Upper lobe of right lung (tissue), 1 donor: ENCODE results near the gene ANK2. TPM values are rescaled to one million over a fixed set of nuclear protein-coding genes. Genes with fewer than 3 reads are reported as not detected.

Source experiments
- ATAC-seq: fragments of 200-7000 bp; cut with Tn5 transposase; one replicate; pipeline ENCODE4 v1.9.1; 2020; ENCODE audit warnings: mild to moderate bottlenecking, moderate library complexity
- DNase-seq: peaks from one replicate; pipeline ENCODE4 v3.0.0-alpha.2; 2020
- H3K27ac ChIP-seq: fragments of 200-600 bp; one replicate; pipeline ENCODE4 v1.8.0; 2022
- H3K27me3 ChIP-seq: fragments of 200-600 bp; one replicate; pipeline ENCODE4 v1.8.0; 2022; ENCODE audit warnings: mild to moderate bottlenecking
- H3K36me3 ChIP-seq: fragments of 200-600 bp; one replicate; pipeline ENCODE4 v1.8.0; 2022
- H3K4me1 ChIP-seq: fragments of 200-600 bp; one replicate; pipeline ENCODE4 v1.8.0; 2022
- H3K4me3 ChIP-seq: fragments of 200-600 bp; one replicate; pipeline ENCODE4 v1.8.0; 2022; ENCODE audit warnings: mild to moderate bottlenecking
- H3K9me3 ChIP-seq: fragments of 200-600 bp; one replicate; pipeline ENCODE4 v1.8.0; 2022
- CTCF ChIP-seq: fragments of 200-600 bp; IDR thresholded peaks from one replicate; pipeline ENCODE4 v1.8.0; 2022; ENCODE audit warnings: antibody characterized with exemption
- intact Hi-C: fragments of 100-400 bp; cut with DNase I; formaldehyde crosslinking; loops from one replicate; pipeline ENCODE4 v1.11.0; 2022
- total RNA-seq: library from RNA; stranded (reverse); fragmentation: NEBNext Ultra II Directional; extraction: Animal tissue kit (Norgen Biotek cat#: 25700); gene quantifications from one replicate; pipeline ENCODE4 v1.2.1, GENCODE V29; 2021
- donor health status: DM: no; HTN: yes; CAD: no; lungs with severe emphysema.

Gene ANK2
- total RNA-seq, 1 donor from 2014 or later = 12.0 TPM

DNA sequence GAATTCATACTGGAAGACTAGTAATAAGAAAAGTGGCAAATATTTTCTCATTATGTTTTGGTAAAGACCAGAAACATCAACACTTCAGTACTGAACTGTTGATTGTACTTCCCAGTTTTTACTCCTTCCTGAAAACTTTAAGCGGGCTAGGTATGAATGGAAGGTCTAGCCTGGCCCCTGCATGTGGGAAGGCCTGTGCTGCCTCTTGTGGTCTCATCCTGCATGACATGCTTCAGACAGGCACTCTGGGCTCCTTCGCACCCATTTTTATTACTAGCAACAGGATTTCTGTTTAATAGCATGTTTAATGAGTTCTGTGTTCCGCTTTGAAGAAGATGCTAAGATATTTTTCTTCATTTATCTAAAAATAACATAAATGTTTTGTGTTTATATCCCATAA, 279.1 kb downstream of the ANK2 start:
- no peak for DNase-seq
- H3K27ac ChIP-seq = no peak overlapping the region
- ATAC-seq = peak; percentile 43
- intact Hi-C loops = no loop called here
- TF ChIP-seq CTCF = peak; percentile 32
- no peaks in the 10 kb centered on the region for H3K27me3 ChIP-seq
- H3K9me3 ChIP-seq = no peaks in the 10 kb centered on the region
- no peaks in the 10 kb centered on the region for H3K36me3 ChIP-seq
- H3K4me1 ChIP-seq = no peaks in the 10 kb centered on the region
- H3K4me3 ChIP-seq = no peak overlapping the region

- Histone ChIP-seq H3K36me3 (no peaks in the 10 kb centered on the region), H3K4me1 (no peaks in the 10 kb centered on the region), H3K27me3 (no peaks in the 10 kb centered on the region), H3K9me3 (no peaks in the 10 kb centered on the region), H3K4me3 (no peak overlapping the region), H3K27ac (no peak overlapping the region)
- TF ChIP-seq CTCF = no peak
- intact Hi-C loops = no loop called here
- DNase-seq = no peak
- no peak for ATAC-seq
Measured at GRCh38 chr4:113330200-113330599, 280.7 kb downstream of the ANK2 start.

GRCh38 chr4:113331811-113332210, 282.4 kb downstream of the ANK2 start:
- H3K4me1 ChIP-seq = no peaks in the 10 kb centered on the region
- H3K36me3 ChIP-seq = no peaks in the 10 kb centered on the region
- H3K4me3 ChIP-seq = no peak overlapping the region
- H3K9me3 ChIP-seq = no peaks in the 10 kb centered on the region
- DNase-seq (no peak), ATAC-seq (peak; percentile 39)
- intact Hi-C loops = no loop called here
- TF ChIP-seq CTCF = no peak
- no peak overlapping the region for H3K27ac ChIP-seq
- no peaks in the 10 kb centered on the region for H3K27me3 ChIP-seq

GRCh38 chr4:113332701-113333100, 283.2 kb downstream of the ANK2 start:
- H3K27ac ChIP-seq = no peak overlapping the region
- no peak for TF ChIP-seq CTCF
- no peak overlapping the region for H3K4me3 ChIP-seq
- H3K27me3 ChIP-seq = no peaks in the 10 kb centered on the region
- no peaks in the 10 kb centered on the region for H3K36me3 ChIP-seq
- intact Hi-C loops = no loop called here
- no peak for DNase-seq
- H3K9me3 ChIP-seq = no peaks in the 10 kb centered on the region
- ATAC-seq = no peak
- H3K4me1 ChIP-seq = no peaks in the 10 kb centered on the region

- no peak overlapping the region for H3K4me3 ChIP-seq
- no peaks in the 10 kb centered on the region for H3K4me1 ChIP-seq
- H3K36me3 ChIP-seq = no peaks in the 10 kb centered on the region
- no peak overlapping the region for H3K27ac ChIP-seq
- ATAC-seq (no peak), DNase-seq (no peak)
- TF ChIP-seq CTCF = no peak
- intact Hi-C loops = no loop called here
- H3K9me3 ChIP-seq = no peaks in the 10 kb centered on the region
- H3K27me3 ChIP-seq = no peaks in the 10 kb centered on the region
Measured at GRCh38 chr4:113335746-113336145, 286.3 kb downstream of the ANK2 start.

DNA sequence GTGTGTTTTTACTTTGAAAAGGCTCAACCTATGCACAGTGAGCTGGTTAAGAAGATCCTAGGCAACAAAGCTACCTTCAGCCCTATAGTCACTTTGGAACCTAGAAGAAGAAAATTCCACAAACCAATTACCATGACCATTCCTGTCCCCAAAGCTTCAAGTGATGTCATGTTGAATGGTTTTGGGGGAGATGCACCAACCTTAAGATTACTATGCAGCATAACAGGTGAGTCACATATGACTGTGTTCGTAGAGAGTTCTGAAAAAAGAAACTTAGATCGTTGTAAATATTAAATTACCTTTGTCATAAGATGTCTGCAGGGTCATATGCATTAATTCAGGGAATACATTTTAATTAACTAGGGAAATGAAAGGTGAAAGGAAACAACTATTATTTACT, 287.1 kb downstream of the ANK2 start:
- TF ChIP-seq CTCF = no peak
- ATAC-seq = no peak
- H3K4me1 ChIP-seq = no peaks in the 10 kb centered on the region
- no peak for DNase-seq
- no peaks in the 10 kb centered on the region for H3K36me3 ChIP-seq
- no peaks in the 10 kb centered on the region for H3K27me3 ChIP-seq
- no peak overlapping the region for H3K27ac ChIP-seq
- intact Hi-C loops = no loop called here
- H3K9me3 ChIP-seq = no peaks in the 10 kb centered on the region
- H3K4me3 ChIP-seq = no peak overlapping the region
